Vagina (tissue), 2 donors: ENCODE results near the gene PPP2R2C. TPM values are rescaled to one million over a fixed set of nuclear protein-coding genes. Genes with fewer than 3 reads are reported as not detected.

Experiments used
- DNase-seq, 2 donors: peaks; one replicate each; pipeline ENCODE4 v3.0.0-alpha.2; 2017; ENCODE audit errors: extremely low spot score in 2 of 2
- H3K27ac ChIP-seq: fragments of 200-600 bp; sonication (generic); one replicate; pipeline ENCODE4 v1.5.1; 2019
- H3K27me3 ChIP-seq: fragments of 200-600 bp; sonication (generic); one replicate; pipeline ENCODE4 v1.5.1; 2019
- H3K36me3 ChIP-seq, 2 donors: fragments of 200-600 bp; sonication (generic); one replicate each; pipeline ENCODE4 v1.5.1; 2017 to 2019
- H3K4me1 ChIP-seq: fragments of 200-600 bp; sonication (generic); one replicate; pipeline ENCODE4 v1.5.1; 2019
- H3K4me3 ChIP-seq, 2 donors: fragments of 200-600 bp; sonication (generic); 1 replicate in 1 of 2; 2 replicates in 1 of 2; pipeline ENCODE4 v1.5.1; 2016 to 2019
- H3K9me3 ChIP-seq: fragments of 200-600 bp; sonication (generic); one replicate; pipeline ENCODE4 v1.5.1; 2019
- CTCF ChIP-seq, 3 experiments: fragments of 450-650 bp in 2 of 3; fragments of 200-600 bp in 1 of 3; sonication (generic) in 1 of 3; IDR thresholded peaks; one replicate each; pipeline ENCODE4 v1.5.1; 2017 to 2019; ENCODE audit warnings: antibody characterized with exemption in 3 of 3, mild to moderate bottlenecking in 2 of 3, moderate library complexity in 2 of 3
- POLR2A ChIP-seq, 2 donors: fragments of 450-650 bp; IDR thresholded peaks; one replicate each; pipeline ENCODE4 v1.6.1; 2017; ENCODE audit warnings: antibody characterized with exemption in 2 of 2, mild to moderate bottlenecking in 2 of 2, moderate library complexity in 2 of 2
- POLR2AphosphoS5 ChIP-seq, 2 donors: sonication (generic); formaldehyde crosslinking; IDR thresholded peaks; one replicate each; pipeline ENCODE4 v1.9.0; 2017; ENCODE audit warnings: antibody characterized with exemption in 2 of 2, mild to moderate bottlenecking in 2 of 2, low read depth in 1 of 2; ENCODE audit not compliant: insufficient read depth in 1 of 2
- intact Hi-C: fragments of 100-400 bp; cut with DNase I; formaldehyde crosslinking; loops from one replicate; pipeline ENCODE4 v1.15.1; 2023
- total RNA-seq: library from RNA; depleted of rRNA; stranded (reverse); fragments of >200 nt; gene quantifications from one replicate; pipeline ENCODE4 v1.2.3, GENCODE V29; 2016

PPP2R2C gene
- total RNA-seq, 1 donor from 2014 or later = 17.2 TPM

DNA sequence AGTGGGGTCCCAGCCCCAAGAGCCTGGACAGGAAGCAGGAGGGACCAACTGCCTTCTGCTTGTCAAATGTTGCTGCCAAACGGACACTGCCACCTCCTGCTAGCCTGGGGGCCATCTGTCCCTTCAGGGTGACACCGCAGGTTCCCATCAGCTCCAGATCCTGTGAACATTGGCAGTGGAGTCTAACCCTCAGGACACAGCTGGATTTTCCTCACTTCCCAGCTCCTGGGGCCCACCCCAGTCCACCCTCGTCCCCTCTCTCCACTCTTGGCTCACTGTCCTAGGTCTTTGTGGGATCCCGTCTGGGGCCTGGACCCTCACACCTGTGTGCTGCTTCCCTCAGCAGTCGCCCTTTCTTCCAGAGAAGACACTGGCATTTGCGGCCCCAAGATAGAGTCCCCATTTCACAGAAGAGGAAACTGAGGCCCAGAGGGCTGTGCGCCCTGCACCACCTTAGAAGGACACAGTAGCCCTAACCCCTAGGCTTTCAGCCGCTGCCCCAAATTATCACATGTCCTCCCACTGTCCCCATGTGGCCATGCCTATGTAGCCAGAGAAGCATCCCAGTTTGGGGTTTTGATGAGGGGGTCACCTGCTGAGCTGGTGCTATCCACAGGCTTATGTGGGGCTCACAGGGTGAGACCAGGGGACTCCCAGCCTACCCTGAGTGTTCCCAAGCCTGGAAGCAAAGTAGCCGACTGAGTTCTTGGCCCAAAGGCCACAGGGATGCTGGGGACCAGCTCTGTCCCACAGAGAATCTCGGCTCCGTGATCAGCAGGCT, 20.1 kb downstream of the PPP2R2C start:
- Histone ChIP-seq H3K9me3 (no peaks in the 10 kb centered on the region), H3K27me3 (no peaks in the 10 kb centered on the region), H3K36me3 (no peaks in the 10 kb centered on the region), H3K4me1 (peaks cover 17% of the 10 kb centered on the region), H3K27ac (no peak overlapping the region), H3K4me3 (no peak overlapping the region)
- DNase-seq = no peak
- intact Hi-C loops = no loop called here
- no peak for TF ChIP-seq POLR2AphosphoS5 (IDR thresholded peaks at IDR 0.05; ENCODE audit: insufficient read depth in 1 of 2, low read depth in 1 of 2)
- TF ChIP-seq CTCF (IDR thresholded peaks at IDR 0.05) = no peak
- no peak for TF ChIP-seq POLR2A (IDR thresholded peaks at IDR 0.05)

GRCh38 chr4:6451309-6451708, 21.1 kb downstream of the PPP2R2C start:
- H3K4me3 ChIP-seq = no peak overlapping the region
- H3K4me1 ChIP-seq = peaks cover 27% of the 10 kb centered on the region
- H3K27me3 ChIP-seq = no peaks in the 10 kb centered on the region
- intact Hi-C loops = no loop called here
- TF ChIP-seq POLR2AphosphoS5 (IDR thresholded peaks at IDR 0.05; ENCODE audit: insufficient read depth in 1 of 2, low read depth in 1 of 2) (no peak), CTCF (IDR thresholded peaks at IDR 0.05) (no peak), POLR2A (IDR thresholded peaks at IDR 0.05) (no peak)
- H3K27ac ChIP-seq = no peak overlapping the region
- H3K36me3 ChIP-seq = no peaks in the 10 kb centered on the region
- no peak for DNase-seq
- H3K9me3 ChIP-seq = no peaks in the 10 kb centered on the region

- no peak overlapping the region for H3K27ac ChIP-seq
- H3K27me3 ChIP-seq = no peaks in the 10 kb centered on the region
- intact Hi-C loops = no loop called here
- TF ChIP-seq POLR2AphosphoS5 (IDR thresholded peaks at IDR 0.05; ENCODE audit: insufficient read depth in 1 of 2, low read depth in 1 of 2) (no peak), CTCF (IDR thresholded peaks at IDR 0.05) (no peak), POLR2A (IDR thresholded peaks at IDR 0.05) (no peak)
- H3K4me3 ChIP-seq = no peak overlapping the region
- no peak for DNase-seq
- H3K4me1 ChIP-seq = peaks cover 33% of the 10 kb centered on the region
- no peaks in the 10 kb centered on the region for H3K9me3 ChIP-seq
- no peaks in the 10 kb centered on the region for H3K36me3 ChIP-seq
Measured at GRCh38 chr4:6450709-6451108, 21.7 kb downstream of the PPP2R2C start.

GRCh38 chr4:6449746-6450369, 22.6 kb downstream of the PPP2R2C start:
- no peak for DNase-seq
- no peak overlapping the region for H3K4me3 ChIP-seq
- intact Hi-C loops = no loop called here
- no peaks in the 10 kb centered on the region for H3K36me3 ChIP-seq
- H3K4me1 ChIP-seq = peaks cover 35% of the 10 kb centered on the region
- H3K9me3 ChIP-seq = no peaks in the 10 kb centered on the region
- TF ChIP-seq POLR2A (IDR thresholded peaks at IDR 0.05) (no peak), CTCF (IDR thresholded peaks at IDR 0.05) (no peak), POLR2AphosphoS5 (IDR thresholded peaks at IDR 0.05; ENCODE audit: insufficient read depth in 1 of 2, low read depth in 1 of 2) (no peak)
- H3K27ac ChIP-seq = no peak overlapping the region
- H3K27me3 ChIP-seq = no peaks in the 10 kb centered on the region

DNA sequence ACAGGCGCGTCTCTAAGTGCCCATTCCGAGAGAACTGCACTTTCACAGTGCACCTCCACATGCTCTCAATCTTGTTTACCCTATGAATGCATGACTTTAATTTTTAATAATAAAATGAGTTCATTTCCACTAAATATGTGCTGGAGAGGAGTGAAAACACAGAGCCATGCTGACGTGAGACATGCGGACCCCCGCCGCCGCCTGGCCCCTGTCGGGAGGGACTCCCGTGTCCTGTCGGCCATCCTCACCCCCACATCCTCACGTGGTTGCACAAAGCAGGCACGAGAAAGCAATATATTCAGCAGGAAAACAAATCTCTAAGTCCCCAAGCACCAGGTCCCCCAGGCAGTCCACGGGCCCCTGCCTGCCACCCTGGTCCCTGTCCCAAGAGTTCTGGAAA, 23.1 kb downstream of the PPP2R2C start:
- H3K9me3 ChIP-seq = no peaks in the 10 kb centered on the region
- intact Hi-C loops = no loop called here
- H3K4me1 ChIP-seq = peaks cover 35% of the 10 kb centered on the region
- no peaks in the 10 kb centered on the region for H3K36me3 ChIP-seq
- no peak overlapping the region for H3K4me3 ChIP-seq
- no peaks in the 10 kb centered on the region for H3K27me3 ChIP-seq
- no peak for DNase-seq
- TF ChIP-seq CTCF (IDR thresholded peaks at IDR 0.05) (no peak), POLR2A (IDR thresholded peaks at IDR 0.05) (no peak), POLR2AphosphoS5 (IDR thresholded peaks at IDR 0.05; ENCODE audit: insufficient read depth in 1 of 2, low read depth in 1 of 2) (no peak)
- no peak overlapping the region for H3K27ac ChIP-seq
